Smooth muscle cell of the brain vasculature (primary cell): Measurements from ENCODE around the gene SSX2.
"Not testable (repeated sequence)": the region's sequence is repeated elsewhere in the genome, so short reads cannot be mapped to it uniquely, and the experiment has no call there.

ENCODE experiments used
- DNase-seq: peaks from one replicate; pipeline ENCODE4 v3.0.0-alpha.2; 2012; ENCODE audit warnings: low read depth, low spot score

SSX2 gene, protein sequence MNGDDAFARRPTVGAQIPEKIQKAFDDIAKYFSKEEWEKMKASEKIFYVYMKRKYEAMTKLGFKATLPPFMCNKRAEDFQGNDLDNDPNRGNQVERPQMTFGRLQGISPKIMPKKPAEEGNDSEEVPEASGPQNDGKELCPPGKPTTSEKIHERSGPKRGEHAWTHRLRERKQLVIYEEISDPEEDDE

DNA sequence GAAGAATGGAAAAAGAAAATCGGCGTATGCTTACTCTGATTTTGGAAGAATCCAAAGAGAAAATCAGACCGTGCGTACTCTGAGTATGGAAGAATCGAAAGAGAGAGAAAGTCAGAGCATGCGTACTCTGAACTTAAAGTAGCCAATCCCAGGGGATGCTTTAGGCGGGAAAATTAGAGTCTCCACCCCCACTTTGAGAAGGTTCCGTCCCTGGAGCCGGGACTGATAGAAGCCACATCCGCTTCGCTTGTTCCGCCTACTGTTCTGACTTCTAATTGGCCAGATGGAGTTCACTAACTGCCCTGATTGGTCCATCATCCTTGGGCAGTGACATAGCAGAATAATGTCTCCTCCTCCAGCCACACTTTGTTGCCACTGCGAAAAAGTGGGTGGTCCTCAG lies at the start of gene SSX2:
Gene SSX2, minus strand, starts transcription at position 101 of the 400 bp plus-strand sequence. CDS start 1,429 bp downstream, outside the sequence.
- DNase-seq, result not testable (repeated sequence)

DNA sequence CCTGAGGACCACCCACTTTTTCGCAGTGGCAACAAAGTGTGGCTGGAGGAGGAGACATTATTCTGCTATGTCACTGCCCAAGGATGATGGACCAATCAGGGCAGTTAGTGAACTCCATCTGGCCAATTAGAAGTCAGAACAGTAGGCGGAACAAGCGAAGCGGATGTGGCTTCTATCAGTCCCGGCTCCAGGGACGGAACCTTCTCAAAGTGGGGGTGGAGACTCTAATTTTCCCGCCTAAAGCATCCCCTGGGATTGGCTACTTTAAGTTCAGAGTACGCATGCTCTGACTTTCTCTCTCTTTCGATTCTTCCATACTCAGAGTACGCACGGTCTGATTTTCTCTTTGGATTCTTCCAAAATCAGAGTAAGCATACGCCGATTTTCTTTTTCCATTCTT lies 44.0 kb upstream of the SSX2 start, which contains the start of gene SSX2B:
Gene SSX2B, plus strand, starts transcription at position 301 of the 400 bp plus-strand sequence. CDS start 1,429 bp downstream, outside the sequence.
- DNase-seq, result not testable (repeated sequence)

DNA sequence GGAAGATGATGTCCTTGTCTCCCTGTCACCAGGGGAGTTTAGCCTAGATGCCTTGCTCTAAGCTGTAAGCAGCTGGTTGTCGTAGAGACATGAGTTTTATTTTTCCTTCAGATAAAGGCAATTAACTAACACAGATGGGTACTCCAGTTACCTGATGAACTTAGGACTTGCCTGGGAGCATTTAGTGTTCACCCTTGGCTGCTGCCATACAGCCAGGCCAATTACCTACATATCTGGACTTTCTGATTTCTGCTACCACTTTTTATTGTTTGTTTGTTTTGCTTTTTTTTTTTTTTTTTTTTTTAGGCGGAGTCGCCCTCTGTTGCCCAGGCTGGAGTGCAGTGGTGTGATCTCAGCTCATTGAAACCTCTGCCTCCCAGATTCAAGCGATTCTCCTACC lies 14.9 kb downstream of the SSX2 start:
- not testable (repeated sequence) for DNase-seq

DNA sequence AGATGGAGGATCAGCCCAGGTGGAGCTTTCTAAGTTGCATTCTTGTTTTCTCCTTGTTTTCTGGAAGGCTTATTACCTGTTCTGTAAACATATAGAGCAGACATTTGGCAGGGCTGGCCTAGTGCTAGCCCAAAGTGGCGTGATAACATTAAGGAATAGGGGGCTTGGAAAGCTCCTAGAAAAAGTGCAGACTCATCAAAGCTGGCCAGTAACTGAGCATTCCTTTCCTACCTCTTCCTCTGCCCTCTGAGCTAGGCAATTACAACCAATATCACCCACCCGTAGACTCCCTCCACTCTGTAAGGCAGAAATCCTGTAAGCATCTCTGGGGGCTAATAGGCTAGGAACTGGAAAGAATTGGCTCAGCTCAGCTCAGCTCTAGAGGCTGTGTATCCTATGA lies 44.8 kb downstream of the SSX2 start:
- DNase-seq, result not testable (repeated sequence)

DNA sequence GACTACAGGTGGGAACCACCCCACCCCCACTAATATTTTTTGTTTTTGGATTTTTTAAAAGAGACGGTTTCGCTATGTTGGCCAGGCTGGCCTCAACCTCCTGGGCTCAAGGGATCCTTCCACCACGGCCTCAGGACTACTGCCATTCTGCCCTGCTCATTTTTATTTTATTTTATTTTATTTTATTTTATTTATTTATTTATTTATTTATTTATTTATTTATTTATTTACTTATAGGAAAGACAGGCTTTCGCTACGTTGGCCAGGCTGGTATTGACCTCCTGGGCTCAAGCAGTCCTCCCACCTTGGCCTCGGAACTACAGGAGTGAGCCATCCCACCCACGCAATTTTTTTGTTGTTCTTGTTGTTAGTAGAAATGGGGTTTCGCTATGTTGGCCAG lies 51.5 kb downstream of the SSX2 start:
- DNase-seq, result not testable (repeated sequence)

DNA sequence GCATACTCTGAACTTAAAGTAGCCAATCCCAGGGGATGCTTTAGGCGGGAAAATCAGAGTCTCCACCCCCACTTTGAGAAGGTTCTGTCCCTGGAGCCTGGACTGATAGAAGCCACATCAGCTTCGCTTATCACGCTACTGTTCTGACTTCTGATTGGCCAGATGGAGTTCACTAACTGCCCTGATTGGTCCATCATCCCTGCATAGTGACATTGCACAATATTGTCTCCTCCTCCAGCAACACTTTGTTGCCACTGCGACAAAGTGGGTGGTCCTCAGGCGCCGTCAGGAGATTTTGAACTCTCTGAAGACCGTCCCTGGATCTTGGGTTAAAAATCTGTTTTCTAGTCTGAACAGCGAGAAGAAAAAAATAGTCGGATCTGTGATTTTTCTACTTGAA lies 52.2 kb downstream of the SSX2 start, which contains the start of gene SSX7:
Gene SSX7, minus strand, starts transcription at position 101 of the 400 bp plus-strand sequence. CDS start 1,428 bp downstream, outside the sequence.
- DNase-seq, result not testable (repeated sequence)

DNA sequence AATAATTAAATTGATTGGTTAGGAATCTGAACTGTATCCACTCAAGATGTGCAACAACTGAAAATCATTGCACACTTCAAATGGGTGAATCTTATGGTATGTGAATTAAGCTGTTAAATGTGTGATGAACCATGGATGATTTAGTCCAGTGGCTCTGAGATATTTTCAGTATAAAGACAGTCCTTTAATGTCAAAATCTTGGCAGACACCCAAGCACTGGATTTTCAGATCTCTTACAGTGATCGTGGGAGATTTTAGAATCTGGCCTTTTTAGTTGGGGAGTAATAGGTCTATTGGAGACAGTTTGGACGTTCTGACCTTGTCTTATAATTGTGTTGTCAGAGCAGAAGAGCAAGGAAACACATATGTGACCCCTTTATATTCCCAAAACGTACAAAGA lies 56.3 kb downstream of the SSX2 start:
- DNase-seq, result not testable (repeated sequence)

DNA sequence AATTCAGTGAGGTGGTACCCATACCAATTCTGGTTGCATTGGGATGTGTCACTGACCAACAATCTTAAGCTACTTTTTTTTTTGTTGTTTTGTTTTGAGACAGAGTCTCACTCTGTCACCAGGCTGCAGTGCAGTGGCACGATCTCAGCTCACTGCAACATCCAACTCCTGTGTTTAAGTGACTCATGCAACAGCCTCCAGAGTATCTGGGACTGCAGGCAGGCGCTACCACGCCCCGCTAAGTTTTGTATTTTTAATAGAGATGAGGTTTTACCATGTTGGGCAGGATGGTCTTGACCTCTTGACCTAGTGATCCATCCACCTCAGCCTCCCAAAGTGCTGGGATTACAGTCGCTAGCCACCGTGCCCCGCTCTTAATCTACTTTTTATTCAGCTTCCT lies 58.0 kb downstream of the SSX2 start:
- not testable (repeated sequence) for DNase-seq
